Measurements from ENCODE around the gene OR1F1.

GRCh38 chr16:3194792-3195191 lies 6.8 kb downstream of the OR1F1 start:
- TF ChIP-seq CTCF (conservative IDR thresholded peaks at IDR 0.05; ENCODE audit: low read depth in 2 of 2) (no peak), POLR2AphosphoS5 (IDR thresholded peaks at IDR 0.05; ENCODE audit: low read depth) (no peak), EZH2 (IDR thresholded peaks at IDR 0.05; ENCODE audit: low read depth, unreplicated experiment) (no peak), REST (IDR thresholded peaks at IDR 0.05; ENCODE audit: unreplicated experiment) (no peak)
